NCI-H1048 (cell line): ENCODE measurements around the gene BAG2.

ENCODE experiments used
- DNase-seq: peaks from one replicate; lab custom pipeline; 2025; lab: John Stamatoyannopoulos, UW

The BAG2 gene

DNA sequence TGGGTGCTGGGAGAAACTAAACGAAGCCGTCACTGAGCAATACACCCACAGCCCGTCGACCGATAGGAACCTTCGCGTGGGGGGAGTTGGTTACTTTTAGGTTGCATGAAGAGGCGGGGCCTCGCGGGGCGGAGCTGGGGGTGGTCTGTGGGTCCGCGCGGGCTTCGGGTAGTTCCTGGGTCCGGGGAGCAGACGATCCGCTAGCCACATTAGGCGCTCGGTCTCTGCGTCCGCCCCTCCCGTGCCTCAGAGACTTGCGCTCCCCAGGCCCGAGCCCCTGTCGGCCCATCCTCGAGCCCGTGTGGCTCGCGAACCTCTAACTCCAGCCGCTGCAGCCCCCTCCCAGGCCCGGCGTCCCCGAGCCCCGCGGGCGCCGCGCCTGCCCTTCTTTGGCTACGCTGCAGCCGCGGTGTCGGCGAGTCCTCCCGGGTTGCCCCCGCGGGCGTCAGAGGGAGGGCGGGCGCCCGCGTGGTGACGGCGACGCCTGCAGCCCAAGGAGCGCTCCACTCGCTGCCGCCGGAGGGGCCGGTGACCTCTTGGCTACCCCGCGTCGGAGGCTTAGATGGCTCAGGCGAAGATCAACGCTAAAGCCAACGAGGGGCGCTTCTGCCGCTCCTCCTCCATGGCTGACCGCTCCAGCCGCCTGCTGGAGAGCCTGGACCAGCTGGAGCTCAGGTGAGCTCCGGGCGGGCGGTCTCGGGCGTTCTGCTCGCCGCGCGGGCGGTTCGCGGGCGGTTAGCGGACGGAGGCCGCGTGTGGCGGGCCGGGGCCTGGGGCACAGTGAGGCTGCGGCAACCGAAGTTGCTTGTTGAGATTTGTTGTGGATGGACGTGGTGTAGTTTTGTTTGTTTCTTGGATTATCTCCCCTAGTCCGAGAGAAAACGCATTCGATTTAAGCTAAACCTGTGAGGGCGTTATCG is at the start of gene BAG2:
Gene BAG2 (plus strand): TSS at position 191 of the 920 bp plus-strand sequence. CDS start 372 bp downstream, at position 563.
- peak; percentile 58 for DNase-seq

DNA sequence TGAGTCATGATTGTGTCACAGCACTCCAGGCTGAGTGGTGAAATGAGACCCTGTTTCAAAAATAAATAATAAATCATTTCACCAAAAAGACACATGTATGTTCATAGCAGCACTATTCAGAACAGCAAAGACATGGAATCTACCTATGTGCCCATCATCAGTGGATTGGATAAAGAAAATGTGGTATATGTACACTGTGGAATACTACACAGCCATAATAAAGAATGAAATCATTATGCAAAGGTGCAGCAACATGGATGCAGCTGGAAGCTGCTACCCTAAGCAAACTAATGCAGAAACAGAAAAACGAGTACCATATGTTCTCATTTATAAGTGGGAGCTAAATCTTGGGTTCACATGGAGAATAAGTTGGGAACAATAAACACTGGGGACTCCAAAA is 49.0 kb upstream of the BAG2 start:
- DNase-seq, result no peak

DNA sequence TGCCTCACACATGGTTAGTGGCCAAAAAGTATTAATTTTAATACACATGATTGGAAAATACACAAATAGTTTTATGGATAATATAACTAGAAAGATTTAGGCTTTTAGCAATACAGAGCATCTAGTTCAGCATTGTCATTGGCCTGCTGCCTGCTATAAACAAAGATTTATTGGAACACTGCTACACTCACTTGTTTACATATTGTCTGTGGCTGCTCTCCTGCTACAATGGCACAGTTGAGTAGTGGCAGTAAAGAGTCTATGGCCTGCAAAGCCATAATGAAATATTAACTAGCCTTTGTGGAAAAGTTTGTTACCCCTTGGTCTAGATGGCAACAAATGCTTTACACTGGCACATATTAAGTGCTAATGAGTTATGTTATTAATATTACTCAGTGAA is 44.4 kb upstream of the BAG2 start:
- DNase-seq, result no peak

DNA sequence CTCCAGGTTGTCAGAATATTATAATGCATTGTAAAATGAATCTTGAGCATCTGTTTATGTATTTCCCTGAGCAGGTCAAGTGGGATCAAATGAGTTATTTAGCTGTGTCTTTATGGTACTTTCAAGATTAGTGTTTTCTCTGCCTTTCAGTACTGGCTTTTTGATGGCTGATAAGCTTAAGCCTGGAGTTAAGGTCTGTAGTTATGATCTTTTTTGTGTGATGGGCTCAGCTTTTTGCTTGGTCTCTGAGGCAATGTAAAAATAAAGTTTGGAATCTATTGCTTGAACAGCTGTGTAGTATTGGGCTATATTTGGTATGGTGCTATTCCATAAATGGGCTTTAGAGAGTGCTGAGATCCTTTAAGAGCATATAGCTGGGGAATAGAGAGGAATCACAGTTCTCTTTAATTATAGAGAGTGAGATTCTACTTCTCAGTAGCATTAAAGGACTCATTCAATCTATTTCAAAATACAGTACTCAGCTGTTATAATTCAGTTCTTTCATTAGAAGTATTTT is 41.4 kb upstream of the BAG2 start:
- no peak for DNase-seq

DNA sequence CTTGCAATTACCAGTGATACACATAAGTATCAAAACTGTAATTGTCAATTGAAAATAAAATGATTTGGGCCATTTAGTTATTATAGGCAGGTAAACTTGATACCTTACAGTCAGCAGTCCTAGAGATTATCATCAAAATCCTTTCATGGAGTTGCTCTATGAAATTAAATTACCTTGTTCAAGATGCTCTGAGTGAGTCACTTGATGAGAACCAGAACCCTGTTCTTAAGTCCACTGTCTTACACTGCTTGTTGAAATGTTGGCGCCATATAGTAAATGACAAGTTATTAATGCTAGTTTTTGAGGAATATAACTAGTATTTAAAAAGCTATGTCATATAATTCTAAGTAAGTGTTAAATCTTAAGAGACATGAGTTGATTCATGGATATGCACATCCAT is 37.2 kb upstream of the BAG2 start:
- no peak for DNase-seq

DNA sequence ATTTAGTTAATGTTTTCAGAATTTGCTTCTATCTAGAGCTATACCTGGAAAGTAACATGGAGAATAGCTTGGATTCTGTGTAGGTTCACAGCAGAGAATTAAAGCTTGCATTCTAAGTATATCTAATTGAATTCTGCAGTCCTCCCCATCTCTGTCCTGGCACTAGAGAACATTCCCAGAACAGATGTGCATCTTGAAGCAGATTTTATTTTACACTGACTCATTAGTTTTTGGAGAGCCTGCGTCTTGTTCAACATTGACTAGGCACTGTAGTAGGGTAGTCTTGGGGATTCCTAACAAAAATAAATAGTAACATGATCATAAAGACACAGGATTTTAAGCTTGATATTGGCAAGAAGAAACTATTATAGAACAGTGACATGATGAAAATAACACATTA is 36.2 kb upstream of the BAG2 start:
- DNase-seq, result no peak

DNA sequence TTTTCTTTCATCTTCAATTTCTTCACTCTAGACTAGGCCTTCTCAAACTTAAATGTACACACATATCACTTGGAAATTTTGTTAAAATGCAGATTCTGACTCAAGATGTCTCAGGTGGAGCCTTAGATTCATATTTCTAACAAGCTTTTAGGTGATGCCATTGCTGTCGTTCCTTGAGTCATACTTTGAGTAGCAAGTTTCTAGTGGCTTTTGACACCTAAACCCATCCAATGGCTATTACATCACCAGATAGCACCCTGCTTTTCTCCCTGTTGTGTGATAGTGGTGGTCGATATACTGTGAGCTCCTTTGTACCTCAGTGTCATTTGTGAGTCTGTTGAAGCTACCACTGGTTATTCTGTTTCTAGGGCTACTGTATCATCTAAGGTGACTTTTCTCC is 34.8 kb upstream of the BAG2 start:
- DNase-seq, result no peak

DNA sequence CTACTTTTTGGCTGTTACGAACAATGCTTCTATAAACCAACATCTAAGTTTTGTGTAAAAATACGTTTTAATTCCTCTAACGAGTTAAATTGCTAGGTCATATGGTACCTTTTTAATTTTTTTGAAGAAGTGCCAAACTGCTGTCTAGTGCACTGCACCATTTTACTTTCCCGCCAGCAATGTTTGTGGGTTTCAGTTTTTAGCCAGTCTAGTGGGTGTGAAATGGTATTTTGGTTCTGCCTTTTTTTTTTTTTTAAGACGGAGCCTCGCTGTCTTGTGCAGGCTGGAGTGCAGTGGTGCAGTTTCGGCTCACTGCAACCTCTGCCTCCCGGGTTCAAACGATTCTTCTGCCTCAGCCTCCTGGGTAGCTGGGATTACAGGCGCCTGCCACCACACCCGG is 34.1 kb upstream of the BAG2 start:
- no peak for DNase-seq

DNA sequence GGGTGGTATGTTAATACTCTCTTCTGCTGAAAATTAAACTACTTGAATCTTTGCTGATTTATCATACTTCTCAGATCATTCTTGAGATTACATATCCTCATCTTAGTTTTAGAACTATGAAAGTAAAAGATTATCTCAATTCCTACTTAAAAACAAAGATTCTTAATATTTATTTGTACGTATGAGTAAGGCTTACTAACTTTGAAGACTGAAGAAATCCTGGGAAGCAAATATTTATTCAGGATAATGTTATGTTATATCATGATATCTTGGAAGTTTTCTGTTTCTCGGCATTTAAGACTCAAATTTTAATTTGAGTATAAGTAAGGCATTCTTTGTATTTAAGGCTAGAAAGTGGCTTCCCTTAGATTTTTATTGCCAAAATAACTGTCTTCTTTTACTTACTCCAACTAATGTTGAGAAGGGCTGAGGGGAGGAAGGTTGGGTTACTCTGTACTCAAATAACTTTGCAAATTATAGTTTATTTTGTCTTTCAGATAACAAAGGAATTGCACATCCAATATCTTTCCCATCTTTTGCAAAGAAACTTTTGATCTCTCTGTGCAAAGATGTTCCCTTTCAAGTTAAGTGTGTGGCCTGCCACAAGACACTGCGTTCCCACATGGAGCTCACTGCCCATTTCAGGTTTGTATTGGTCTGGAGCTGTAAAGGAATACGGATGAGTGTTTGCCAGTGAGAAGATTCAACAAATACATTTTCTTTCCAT is 30.5 kb upstream of the BAG2 start:
- DNase-seq, result no peak

DNA sequence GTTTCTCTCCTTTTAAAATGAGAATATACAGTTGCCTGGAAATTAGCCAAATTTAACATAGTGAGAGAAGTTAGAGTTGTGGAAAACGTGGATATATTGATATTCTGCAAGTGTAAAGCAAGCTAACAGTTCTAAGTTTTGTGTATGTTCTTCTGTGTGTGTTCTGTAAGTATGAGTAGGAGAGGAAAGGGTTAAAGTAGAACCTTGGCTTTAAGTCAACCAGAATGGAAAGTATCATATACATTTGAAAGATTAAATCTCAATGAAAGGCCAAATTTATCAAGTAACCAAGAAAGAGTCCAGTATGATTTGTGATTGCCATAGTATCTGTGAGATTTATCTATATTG is 30.0 kb upstream of the BAG2 start:
- no peak for DNase-seq

DNA sequence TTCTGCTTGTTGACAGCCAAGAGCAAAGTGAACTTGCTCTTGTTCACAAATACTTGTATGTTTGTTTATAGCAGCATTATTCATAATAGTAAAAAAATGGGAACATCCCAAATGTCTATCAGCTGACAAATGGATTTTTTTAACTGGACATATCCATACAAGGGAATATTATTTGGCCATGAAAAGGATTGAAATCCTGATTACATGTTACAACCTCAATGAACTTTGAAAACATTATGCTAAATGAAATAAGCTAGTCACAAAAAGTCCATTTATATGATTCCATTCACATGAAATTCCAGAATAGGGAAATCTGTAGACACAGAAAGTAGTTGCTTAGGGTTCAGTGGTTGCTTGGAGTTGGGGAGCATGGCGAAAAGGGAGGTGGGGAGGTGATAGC is 28.4 kb upstream of the BAG2 start:
- no peak for DNase-seq

DNA sequence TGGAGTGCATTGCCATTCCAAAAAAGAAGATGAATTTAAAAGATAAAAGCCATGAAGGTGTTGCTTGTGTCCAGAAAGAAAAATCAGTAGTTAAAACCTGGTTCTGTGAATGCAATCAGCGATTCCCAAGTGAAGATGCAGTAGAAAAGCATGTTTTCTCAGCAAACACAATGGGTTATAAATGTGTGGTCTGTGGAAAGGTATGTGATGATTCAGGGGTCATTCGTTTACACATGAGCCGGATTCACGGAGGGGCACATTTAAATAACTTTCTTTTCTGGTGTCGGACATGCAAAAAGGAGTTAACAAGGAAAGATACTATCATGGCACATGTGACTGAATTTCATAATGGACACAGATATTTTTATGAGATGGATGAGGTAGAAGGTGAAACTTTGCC is 24.7 kb upstream of the BAG2 start:
- no peak for DNase-seq

DNA sequence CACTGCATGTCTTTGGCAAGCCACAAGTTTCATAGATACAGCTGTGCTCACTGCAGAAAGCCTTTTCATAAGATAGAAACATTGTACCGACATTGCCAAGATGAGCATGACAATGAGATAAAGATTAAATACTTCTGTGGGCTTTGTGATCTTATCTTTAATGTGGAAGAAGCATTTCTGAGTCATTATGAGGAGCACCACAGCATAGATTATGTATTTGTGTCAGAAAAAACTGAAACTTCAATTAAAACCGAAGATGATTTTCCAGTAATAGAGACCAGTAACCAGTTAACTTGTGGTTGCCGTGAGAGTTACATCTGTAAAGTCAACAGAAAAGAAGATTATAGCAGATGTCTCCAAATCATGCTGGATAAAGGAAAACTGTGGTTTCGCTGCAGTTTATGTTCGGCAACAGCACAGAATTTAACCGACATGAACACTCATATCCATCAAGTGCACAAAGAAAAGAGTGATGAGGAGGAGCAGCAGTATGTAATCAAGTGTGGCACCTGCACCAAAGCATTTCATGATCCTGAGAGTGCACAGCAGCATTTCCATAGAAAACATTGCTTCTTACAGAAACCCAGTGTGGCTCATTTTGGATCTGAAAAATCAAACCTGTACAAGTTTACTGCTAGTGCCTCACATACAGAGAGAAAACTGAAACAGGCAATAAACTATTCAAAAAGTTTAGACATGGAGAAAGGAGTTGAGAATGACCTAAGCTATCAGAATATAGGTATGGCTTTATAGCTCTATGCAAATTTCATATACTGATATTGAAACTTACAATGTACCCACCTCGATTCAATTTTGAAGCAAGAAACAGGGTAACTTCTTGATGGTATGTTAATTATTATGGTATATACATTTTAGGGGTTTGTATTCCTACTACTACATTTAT is 23.9 kb upstream of the BAG2 start:
- DNase-seq, result no peak

DNA sequence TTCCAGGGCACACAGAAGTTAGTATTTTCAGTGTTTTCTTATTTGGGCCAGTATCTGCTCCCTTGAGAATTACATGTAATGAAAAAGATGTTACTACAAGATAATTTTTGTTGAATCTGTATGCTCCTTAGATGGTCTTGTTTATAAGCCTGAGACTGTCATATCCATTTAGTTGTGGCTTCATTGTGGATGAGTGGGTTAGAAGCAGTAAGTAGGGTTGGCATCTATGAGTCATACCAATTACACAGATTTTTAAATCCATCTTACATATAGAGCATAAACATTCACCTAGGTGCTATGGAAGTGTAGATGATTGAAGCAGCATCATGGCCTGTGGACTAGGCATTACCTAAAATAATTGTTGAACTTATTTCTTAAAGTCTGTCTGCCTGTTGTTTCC is 13.5 kb upstream of the BAG2 start:
- DNase-seq, result no peak

DNA sequence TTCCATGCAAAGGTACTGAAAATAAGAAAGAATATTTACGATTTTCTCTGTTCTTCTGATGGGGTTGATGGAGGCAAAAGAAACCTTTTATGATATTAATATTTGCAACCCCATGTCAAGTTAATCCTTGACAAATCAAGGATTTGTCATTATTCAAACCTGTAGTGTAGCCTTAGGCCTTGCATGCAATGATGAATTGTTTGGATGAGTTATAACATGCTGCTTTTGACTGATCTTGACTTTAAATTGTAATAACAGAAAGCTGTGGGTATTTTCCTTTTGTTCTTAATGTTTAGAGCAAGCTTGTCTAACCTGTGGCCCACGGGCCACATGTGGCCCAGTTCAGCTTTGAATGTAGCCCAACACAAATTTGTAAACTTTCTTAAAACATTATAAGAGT is 13.0 kb upstream of the BAG2 start:
- no peak for DNase-seq

DNA sequence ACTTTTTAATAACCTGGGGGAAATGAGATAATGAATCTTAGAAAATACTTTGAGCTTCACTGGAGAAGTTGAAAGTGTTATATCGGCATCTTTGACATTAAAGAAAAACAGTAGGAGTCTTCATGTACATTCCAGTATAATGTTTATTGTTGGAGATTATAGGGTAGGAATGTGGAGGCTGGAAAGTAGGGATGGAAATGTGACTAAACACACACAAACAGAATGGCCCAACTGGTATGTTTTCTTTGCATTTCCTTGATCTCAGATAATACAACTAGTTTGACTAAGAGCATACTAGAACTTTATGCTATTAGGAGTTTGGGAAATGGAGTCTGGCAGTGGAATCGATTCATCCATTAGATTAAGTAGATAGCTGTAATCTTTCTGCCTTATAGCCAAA is 10.1 kb upstream of the BAG2 start:
- DNase-seq, result no peak

DNA sequence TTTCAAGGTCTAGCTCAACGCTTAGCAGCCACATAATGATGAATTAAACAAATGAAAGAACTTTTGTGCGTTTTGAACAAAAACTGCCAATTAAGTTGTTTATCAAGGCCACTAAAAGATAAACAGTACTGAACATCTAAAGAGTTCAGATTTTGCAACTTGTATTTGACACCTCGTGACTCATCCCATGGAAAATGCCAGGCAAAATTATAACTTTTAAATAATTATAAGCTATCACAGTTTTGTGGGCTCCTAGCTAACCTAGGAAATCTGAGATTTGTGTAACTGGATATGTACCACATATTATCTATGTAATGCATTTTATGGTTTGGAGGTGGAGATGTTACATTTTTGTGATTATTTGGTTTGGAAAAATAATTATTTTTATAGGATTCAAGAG is 9.6 kb upstream of the BAG2 start:
- DNase-seq, result no peak

DNA sequence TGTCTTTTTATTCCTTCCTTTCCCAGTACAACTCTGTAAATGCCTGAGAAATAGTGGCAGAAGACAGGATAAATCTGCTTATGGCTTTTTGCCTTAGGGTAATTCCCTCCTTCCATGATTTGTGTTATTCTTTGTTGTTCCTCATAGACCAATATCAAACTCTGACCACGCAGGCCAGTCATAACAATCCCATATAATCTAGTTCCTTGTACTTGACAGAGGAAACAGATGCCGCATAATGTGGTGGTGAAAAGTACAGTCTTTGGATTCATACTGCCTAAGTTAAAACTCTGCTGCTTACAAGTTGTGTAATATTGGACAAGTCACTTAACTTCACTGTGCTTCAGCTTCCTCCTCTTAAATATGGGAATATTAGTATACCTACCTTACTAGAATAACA is 8.2 kb upstream of the BAG2 start:
- DNase-seq, result no peak

DNA sequence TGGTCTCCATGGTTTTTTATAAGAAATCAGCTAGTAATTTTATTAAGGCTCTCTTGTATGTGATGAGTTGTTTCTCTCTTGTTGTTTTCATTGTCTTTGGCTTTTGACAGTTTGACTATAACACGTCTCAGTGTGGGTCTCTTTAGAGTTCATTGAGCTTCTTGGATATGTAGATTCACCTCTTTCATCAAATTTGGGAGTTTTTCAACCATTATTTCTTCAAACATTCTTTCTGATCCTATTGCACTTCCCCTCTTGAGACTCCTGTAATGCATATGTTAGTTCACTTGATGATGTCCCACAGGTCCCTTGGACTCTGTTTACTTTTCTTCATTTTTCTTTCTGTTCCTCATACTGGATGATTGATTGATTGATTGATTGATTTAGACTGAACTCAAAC is 7.0 kb upstream of the BAG2 start:
- DNase-seq, result no peak

DNA sequence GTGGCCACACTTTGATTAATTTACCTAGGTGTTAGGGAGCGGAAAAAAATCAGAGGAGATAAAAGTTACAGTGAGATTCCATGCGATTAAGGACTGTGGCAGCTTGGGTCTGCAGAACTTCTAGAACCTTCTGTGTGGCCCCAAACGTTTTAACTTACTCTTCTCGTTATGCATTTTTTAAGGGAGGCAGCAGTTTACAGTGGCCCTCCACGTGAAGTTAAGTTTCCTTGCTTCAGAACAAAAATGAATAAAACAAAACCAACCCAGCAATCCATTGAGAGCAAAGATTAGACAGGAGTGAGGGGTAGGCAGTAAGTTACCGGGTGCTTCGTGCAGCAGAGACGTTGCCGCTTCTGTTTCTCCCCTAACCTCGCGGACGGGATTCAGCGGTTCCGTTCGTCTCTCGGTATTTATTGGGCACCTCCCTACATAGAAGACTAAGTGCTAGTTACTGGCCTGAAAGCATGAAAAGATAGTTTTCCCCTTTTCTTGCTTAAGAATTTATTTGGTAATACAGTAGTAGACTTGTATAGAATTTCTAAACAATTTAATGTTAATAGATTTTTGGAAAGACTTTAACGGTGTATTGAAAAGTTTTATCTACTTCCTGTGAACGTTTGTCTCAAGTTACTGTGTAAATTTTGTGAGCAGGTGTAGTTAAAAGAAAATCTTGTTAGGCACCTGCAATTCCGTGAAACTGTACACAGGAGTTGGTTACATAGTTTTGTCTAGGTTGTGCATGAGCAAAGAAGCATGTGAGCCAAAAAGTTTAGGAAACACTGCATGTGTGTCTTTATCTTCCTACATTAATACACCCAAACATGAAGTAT is 1.1 kb downstream of the BAG2 start:
- no peak for DNase-seq

DNA sequence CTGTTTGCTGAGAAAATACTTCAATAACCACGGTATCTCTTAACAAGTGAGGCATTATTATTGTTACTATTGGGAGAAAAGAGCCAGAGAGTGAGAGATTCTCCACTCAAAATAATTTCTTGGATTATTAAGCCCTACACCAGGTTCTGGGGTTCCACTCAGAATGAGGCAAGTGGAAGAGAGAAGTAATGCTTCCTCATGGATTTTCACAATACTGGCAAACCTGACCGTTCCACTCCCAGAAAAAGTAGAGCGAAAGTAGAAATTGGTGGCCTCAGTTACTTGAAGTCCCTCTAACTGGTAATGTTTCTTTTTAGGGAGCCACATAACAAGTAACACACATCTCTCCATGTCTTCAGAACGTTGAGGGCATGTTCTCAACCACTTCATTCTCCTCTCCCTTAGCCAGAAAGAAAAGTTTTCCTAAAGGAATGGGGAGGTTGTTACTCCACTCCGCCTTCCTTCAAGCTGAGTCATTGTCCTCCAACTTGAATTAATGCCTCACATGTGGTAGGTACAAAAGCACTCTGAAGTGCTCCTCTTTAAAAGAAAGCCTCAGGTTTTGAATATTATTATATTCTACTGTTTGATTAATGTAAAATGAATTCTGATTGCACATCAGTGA is 1.9 kb downstream of the BAG2 start:
- DNase-seq, result no peak
